Measurements from ENCODE around the gene ALG1.
"Not testable (repeated sequence)": the region's sequence is repeated elsewhere in the genome, so short reads cannot be mapped to it uniquely, and the experiment has no call there.

GRCh38 chr16:5089911-5090555 is 18.4 kb downstream of the ALG1 start:
- TF ChIP-seq POLR2A, POLR2AphosphoS5 (IDR thresholded peaks at IDR 0.05): not testable (repeated sequence)
- TF ChIP-seq, protein P1, sequence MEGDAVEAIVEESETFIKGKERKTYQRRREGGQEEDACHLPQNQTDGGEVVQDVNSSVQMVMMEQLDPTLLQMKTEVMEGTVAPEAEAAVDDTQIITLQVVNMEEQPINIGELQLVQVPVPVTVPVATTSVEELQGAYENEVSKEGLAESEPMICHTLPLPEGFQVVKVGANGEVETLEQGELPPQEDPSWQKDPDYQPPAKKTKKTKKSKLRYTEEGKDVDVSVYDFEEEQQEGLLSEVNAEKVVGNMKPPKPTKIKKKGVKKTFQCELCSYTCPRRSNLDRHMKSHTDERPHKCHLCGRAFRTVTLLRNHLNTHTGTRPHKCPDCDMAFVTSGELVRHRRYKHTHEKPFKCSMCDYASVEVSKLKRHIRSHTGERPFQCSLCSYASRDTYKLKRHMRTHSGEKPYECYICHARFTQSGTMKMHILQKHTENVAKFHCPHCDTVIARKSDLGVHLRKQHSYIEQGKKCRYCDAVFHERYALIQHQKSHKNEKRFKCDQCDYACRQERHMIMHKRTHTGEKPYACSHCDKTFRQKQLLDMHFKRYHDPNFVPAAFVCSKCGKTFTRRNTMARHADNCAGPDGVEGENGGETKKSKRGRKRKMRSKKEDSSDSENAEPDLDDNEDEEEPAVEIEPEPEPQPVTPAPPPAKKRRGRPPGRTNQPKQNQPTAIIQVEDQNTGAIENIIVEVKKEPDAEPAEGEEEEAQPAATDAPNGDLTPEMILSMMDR (IDR thresholded peaks at IDR 0.05) = not testable (repeated sequence)

Measured in sigmoid colon (tissue), 4 donors.